ENCODE results near the gene PGAM2.

The PGAM2 gene

GRCh38 chr7:44106311-44107065 lies 41.1 kb upstream of the PGAM2 start:
- TF ChIP-seq CTCF (IDR thresholded peaks at IDR 0.05; ENCODE audit: insufficient read depth, low read depth, low read length, missing control alignments): no peak
- no peak overlapping the region for H3K4me3 ChIP-seq (ENCODE audit: low read depth, low read length)
- DNase-seq (ENCODE audit: low read depth): no peak

GRCh38 chr7:44105832-44106231 lies 40.5 kb upstream of the PGAM2 start:
- DNase-seq (ENCODE audit: low read depth): no peak
- no peak overlapping the region for H3K4me3 ChIP-seq (ENCODE audit: low read depth, low read length)
- TF ChIP-seq CTCF (IDR thresholded peaks at IDR 0.05; ENCODE audit: insufficient read depth, low read depth, low read length, missing control alignments): no peak

- DNase-seq (ENCODE audit: low read depth): no peak
- no peak overlapping the region for H3K4me3 ChIP-seq (ENCODE audit: low read depth, low read length)
- no peak for TF ChIP-seq CTCF (IDR thresholded peaks at IDR 0.05; ENCODE audit: insufficient read depth, low read depth, low read length, missing control alignments)
Observed at GRCh38 chr7:44104860-44105771, 39.7 kb upstream of the PGAM2 start.

GRCh38 chr7:44103923-44104859 lies 38.8 kb upstream of the PGAM2 start, which contains the start of gene AEBP1:
AEBP1 (plus strand) TSS chr7:44104345; CDS start chr7:44104666, 321 bp downstream.
- DNase-seq (ENCODE audit: low read depth): no peak
- no peak for TF ChIP-seq CTCF (IDR thresholded peaks at IDR 0.05; ENCODE audit: insufficient read depth, low read depth, low read length, missing control alignments)
- no peak within 1 kb of the TSS for H3K4me3 ChIP-seq (ENCODE audit: low read depth, low read length)

- DNase-seq (ENCODE audit: low read depth): no peak
- TF ChIP-seq CTCF (IDR thresholded peaks at IDR 0.05; ENCODE audit: insufficient read depth, low read depth, low read length, missing control alignments): no peak
- H3K4me3 ChIP-seq (ENCODE audit: low read depth, low read length): no peak overlapping the region
Observed at GRCh38 chr7:44103566-44103922, 38.2 kb upstream of the PGAM2 start.

GRCh38 chr7:44102846-44103565 lies 37.6 kb upstream of the PGAM2 start:
- H3K4me3 ChIP-seq (ENCODE audit: low read depth, low read length): no peak overlapping the region
- no peak for TF ChIP-seq CTCF (IDR thresholded peaks at IDR 0.05; ENCODE audit: insufficient read depth, low read depth, low read length, missing control alignments)
- DNase-seq (ENCODE audit: low read depth): no peak
